ACHN (cell line): ENCODE results near the gene DNAJA3.
A peak's percentile ranks its signal among the peaks of the same experiment; 100 is the strongest.

Experiments used
- DNase-seq: peaks from one replicate; pipeline ENCODE4 v3.0.0-alpha.2; 2015
- in situ Hi-C: cut with HindIII; loops from 2 replicates; pipeline ENCODE4 v1.10.0; 2017; ENCODE audit warnings: low sequenced_read_pairs, low pct_ligation_motif_present, low pct_unique_long_range_greater_than_20kb

Gene DNAJA3

GRCh38 chr16:4460936-4461249, 35.2 kb downstream of the DNAJA3 start:
- in situ Hi-C loops = no loop called here

GRCh38 chr16:4461250-4462085, 35.8 kb downstream of the DNAJA3 start:
- in situ Hi-C loops = no loop called here

More at GRCh38 chr16:4460936-4461249, 35.2 kb downstream of the DNAJA3 start:
- no peak for DNase-seq

GRCh38 chr16:4463522-4464163, 38.0 kb downstream of the DNAJA3 start:
- in situ Hi-C loops = no loop called here
- DNase-seq = no peak

More at GRCh38 chr16:4461250-4462085, 35.8 kb downstream of the DNAJA3 start:
- no peak for DNase-seq

GRCh38 chr16:4465977-4466779, 40.5 kb downstream of the DNAJA3 start:
- no peak for DNase-seq
- in situ Hi-C loops = no loop called here

GRCh38 chr16:4467916-4468315, 42.2 kb downstream of the DNAJA3 start:
- DNase-seq = no peak
- in situ Hi-C loops = no loop called here

- in situ Hi-C loops = no loop called here
- no peak for DNase-seq
These were observed 43.3 kb downstream of the DNAJA3 start for GRCh38 chr16:4468972-4469371.

GRCh38 chr16:4471869-4472268, 46.2 kb downstream of the DNAJA3 start:
- DNase-seq = no peak
- in situ Hi-C loops = no loop called here

- in situ Hi-C loops = no loop called here
- no peak for DNase-seq
These were observed 47.2 kb downstream of the DNAJA3 start for GRCh38 chr16:4472880-4473279.

- peak; percentile 96 for DNase-seq
- in situ Hi-C loops = no loop called here
These were observed 48.7 kb downstream of the DNAJA3 start, which contains the start of gene NMRAL1 for GRCh38 chr16:4474192-4474961. Gene NMRAL1, minus strand, starts transcription at chr16:4474625. Its CDS starts 493 bp downstream, at chr16:4474132.

- peak; percentile 95 for DNase-seq
- in situ Hi-C loops = no loop called here
These were observed 50.5 kb downstream of the DNAJA3 start, which contains the start of gene HMOX2 for GRCh38 chr16:4475880-4476788. Gene HMOX2, plus strand, starts transcription at chr16:4476398. Its CDS starts 29,127 bp downstream, at chr16:4505525.

GRCh38 chr16:4477966-4478365, 52.3 kb downstream of the DNAJA3 start:
- in situ Hi-C loops = no loop called here
- peak; percentile 75 for DNase-seq

GRCh38 chr16:4481526-4481925, 55.9 kb downstream of the DNAJA3 start:
- in situ Hi-C loops = no loop called here
- DNase-seq = no peak

- DNase-seq = no peak
- in situ Hi-C loops = no loop called here
These were observed 56.3 kb downstream of the DNAJA3 start for GRCh38 chr16:4481963-4482362.

GRCh38 chr16:4486126-4486893, 60.6 kb downstream of the DNAJA3 start:
- in situ Hi-C loops = no loop called here
- DNase-seq = no peak

- in situ Hi-C loops = no loop called here
- DNase-seq = peak; percentile 72
These were observed 62.4 kb downstream of the DNAJA3 start for GRCh38 chr16:4487955-4488498.

GRCh38 chr16:4488499-4488967, 62.9 kb downstream of the DNAJA3 start:
- DNase-seq = no peak
- in situ Hi-C loops = no loop called here
